HG03442 (cell line): ENCODE data around the gene WDR86.
A peak's percentile ranks its signal among the peaks of the same experiment; 100 is the strongest.

Experiments
- ATAC-seq: cut with Tn5 transposase; IDR thresholded peaks from one replicate; pipeline ENCODE4 v1.9.1; 2021; ENCODE audit warnings: mild to moderate bottlenecking, moderate library complexity; ENCODE audit not compliant: unreplicated experiment

The WDR86 gene

GRCh38 chr7:151381348-151382078, 28.3 kb downstream of the WDR86 start:
- no peak for ATAC-seq

- no peak for ATAC-seq
Observed at GRCh38 chr7:151381098-151381347, 28.8 kb downstream of the WDR86 start.

- no peak for ATAC-seq
Observed at GRCh38 chr7:151380199-151381097, 29.4 kb downstream of the WDR86 start.

- ATAC-seq, result no peak
Observed at GRCh38 chr7:151379534-151380198, 30.2 kb downstream of the WDR86 start.

GRCh38 chr7:151379193-151379520, 30.7 kb downstream of the WDR86 start:
- ATAC-seq, result no peak

GRCh38 chr7:151378496-151379192, 31.2 kb downstream of the WDR86 start:
- no peak for ATAC-seq

GRCh38 chr7:151378011-151378410, 31.8 kb downstream of the WDR86 start:
- ATAC-seq, result no peak

- ATAC-seq, result no peak
Observed at GRCh38 chr7:151377406-151377805, 32.4 kb downstream of the WDR86 start.

- no peak for ATAC-seq
Observed at GRCh38 chr7:151376218-151376902, 33.5 kb downstream of the WDR86 start.

- no peak for ATAC-seq
Observed at GRCh38 chr7:151375530-151376217, 34.2 kb downstream of the WDR86 start.

GRCh38 chr7:151374726-151375125, 35.1 kb downstream of the WDR86 start:
- ATAC-seq, result no peak

GRCh38 chr7:151374139-151374538, 35.7 kb downstream of the WDR86 start:
- no peak for ATAC-seq

GRCh38 chr7:151373599-151373998, 36.2 kb downstream of the WDR86 start:
- no peak for ATAC-seq

GRCh38 chr7:151372612-151373265, 37.1 kb downstream of the WDR86 start:
- ATAC-seq, result no peak

GRCh38 chr7:151371266-151371665, 38.6 kb downstream of the WDR86 start:
- ATAC-seq, result no peak

GRCh38 chr7:151368136-151368571, 41.7 kb downstream of the WDR86 start:
- ATAC-seq, result peak; percentile 97

GRCh38 chr7:151367284-151367683, 42.6 kb downstream of the WDR86 start:
- ATAC-seq, result no peak

GRCh38 chr7:151366880-151367222, 43.0 kb downstream of the WDR86 start:
- no peak for ATAC-seq

GRCh38 chr7:151366166-151366879, 43.5 kb downstream of the WDR86 start:
- no peak for ATAC-seq
